VCaP (cell line): ENCODE measurements around the gene FGF14.

ENCODE experiments used
- H3K27ac ChIP-seq: fragments of 450-650 bp; 2 replicates; pipeline ENCODE4 v1.5.1; 2017
- TF ChIP-seq, protein P1 (sequence below): fragments of 450-650 bp; conservative IDR thresholded peaks from 2 replicates; pipeline ENCODE4 v1.5.1; 2017; ENCODE audit warnings: mild to moderate bottlenecking, moderate library complexity

The FGF14 gene

DNA sequence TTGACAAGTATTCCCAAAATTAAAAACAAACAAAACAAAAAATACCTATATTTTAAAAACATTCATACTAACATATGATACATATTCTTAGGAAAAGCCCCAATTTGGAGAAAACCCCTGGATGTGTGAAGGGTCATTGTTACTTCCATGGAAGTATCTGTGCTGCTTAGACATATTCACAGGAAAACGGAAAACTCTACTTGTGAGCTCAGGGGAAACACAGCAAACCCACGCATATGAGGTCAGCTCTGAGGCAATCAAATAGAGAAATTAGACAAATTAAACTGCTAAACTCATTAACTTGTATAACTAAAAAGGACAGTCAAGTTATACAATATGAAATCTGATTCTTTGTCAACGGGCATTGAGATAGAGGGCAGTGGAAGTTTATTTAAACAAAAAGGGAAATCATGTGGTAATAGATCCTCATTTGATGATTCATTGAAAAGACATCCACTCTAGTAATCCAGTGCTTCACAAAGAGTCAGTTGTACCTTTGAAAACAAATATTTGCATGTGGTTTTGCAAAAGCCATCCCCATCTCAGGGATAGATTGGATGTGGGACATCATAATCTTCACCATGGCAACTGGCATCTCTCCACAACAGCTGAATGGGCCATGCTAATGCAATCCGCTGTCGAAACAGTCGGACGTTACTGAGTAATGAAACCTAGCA is 526.0 kb downstream of the FGF14 start:
- no peak overlapping the region for H3K27ac ChIP-seq
- TF ChIP-seq, protein P1, sequence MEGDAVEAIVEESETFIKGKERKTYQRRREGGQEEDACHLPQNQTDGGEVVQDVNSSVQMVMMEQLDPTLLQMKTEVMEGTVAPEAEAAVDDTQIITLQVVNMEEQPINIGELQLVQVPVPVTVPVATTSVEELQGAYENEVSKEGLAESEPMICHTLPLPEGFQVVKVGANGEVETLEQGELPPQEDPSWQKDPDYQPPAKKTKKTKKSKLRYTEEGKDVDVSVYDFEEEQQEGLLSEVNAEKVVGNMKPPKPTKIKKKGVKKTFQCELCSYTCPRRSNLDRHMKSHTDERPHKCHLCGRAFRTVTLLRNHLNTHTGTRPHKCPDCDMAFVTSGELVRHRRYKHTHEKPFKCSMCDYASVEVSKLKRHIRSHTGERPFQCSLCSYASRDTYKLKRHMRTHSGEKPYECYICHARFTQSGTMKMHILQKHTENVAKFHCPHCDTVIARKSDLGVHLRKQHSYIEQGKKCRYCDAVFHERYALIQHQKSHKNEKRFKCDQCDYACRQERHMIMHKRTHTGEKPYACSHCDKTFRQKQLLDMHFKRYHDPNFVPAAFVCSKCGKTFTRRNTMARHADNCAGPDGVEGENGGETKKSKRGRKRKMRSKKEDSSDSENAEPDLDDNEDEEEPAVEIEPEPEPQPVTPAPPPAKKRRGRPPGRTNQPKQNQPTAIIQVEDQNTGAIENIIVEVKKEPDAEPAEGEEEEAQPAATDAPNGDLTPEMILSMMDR, result no peak

DNA sequence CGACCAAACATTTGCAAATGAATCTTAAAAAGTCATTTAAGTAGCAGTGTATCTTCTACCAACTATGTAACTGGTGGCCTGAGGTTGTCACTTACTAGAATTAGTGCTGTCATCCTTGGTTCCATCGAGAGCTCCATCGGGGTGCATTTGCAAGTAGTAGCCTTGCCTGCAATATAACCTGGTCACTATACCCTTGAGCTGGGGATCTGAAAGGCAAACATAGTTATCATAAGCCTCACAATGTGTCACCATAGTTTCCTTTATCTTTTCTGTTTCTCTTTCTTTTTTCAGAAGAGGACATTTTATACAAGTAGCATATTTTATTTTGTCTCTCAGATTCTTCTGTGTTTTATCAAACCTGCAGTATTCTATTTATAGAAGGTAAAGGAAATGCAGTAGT is 526.8 kb downstream of the FGF14 start:
- no peak overlapping the region for H3K27ac ChIP-seq
- TF ChIP-seq, protein P1, result no peak

DNA sequence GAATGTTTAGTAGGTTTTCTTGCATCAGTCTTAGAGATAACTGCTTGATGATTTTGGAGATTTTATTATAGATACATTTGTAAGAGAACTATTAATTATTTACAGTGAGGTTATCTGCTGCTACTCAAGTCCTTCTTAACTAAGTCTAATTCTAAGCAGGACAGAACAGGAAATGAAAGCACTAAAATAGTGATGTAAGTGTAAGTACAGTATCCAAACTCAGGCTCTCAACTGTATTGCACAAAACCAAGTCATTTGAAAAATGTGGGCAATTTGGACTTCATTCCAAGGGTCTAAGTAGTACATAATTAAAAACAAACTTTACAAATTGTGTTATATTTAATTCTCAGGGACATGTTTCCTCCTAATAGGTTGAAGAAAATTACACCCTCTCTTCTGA is 532.3 kb downstream of the FGF14 start:
- H3K27ac ChIP-seq, result no peak overlapping the region
- TF ChIP-seq, protein P1, result no peak

- TF ChIP-seq, protein P1, result no peak
- H3K27ac ChIP-seq, result no peak overlapping the region
These were observed 533.0 kb downstream of the FGF14 start for GRCh38 chr13:101868585-101869469.

DNA sequence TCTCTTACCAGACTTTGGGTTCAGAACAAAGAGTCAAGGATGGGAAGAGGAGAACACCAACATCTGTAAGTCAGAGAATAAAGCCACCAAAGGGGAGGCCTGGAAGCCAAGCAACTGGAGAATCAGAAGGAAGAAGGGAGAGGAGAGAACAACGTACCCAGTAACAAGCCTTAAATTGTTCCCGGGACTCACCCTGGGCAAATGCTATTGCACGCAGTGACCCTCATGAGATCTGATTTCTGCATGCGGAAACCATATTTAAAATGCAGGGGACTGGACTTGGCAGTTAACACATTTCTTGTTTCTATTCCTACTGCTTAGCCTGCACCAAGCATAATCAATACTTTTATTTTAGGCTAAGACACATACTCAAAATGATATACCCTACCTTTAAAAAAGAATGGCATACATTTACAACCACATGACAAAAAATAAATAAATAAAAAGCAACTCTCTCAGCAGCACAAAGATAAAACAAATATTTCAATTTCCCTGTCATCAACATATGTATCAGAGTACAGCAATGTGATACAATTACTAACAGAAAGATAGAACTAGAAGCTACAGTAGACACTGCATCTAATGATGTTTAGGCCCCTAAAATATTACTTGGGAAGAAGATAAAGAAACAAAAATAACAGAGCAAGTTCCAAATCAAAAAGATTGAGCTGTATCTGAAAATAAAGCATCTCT is 534.8 kb downstream of the FGF14 start:
- H3K27ac ChIP-seq, result no peak overlapping the region
- TF ChIP-seq, protein P1, result no peak

GRCh38 chr13:101858860-101859259 is 543.0 kb downstream of the FGF14 start:
- H3K27ac ChIP-seq, result no peak overlapping the region
- TF ChIP-seq, protein P1, result no peak

DNA sequence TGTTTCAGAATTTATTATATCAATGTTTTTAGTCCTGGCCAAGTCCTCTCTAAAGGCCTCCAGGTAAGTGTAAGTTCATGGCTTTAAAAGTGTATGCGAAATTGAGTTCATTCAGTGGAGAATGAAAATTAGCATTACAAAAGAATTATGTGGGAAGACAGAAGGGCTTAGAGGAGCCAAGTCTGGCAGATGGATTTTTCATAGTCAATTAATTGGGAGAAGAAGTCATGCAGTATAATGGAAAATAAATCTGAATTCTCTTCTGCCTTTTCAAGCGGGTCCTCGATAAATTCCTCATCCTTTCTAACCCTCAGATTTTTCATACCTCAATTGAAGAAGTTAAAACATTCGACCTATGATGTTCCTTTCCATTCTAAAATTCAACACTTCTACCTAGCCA is 555.1 kb downstream of the FGF14 start:
- H3K27ac ChIP-seq, result no peak overlapping the region
- TF ChIP-seq, protein P1, result no peak
